Pancreas (tissue), 10 donors: ENCODE measurements around the gene GOLGA6D. TPM values are rescaled to one million over a fixed set of nuclear protein-coding genes. Genes with fewer than 3 reads are reported as not detected.
"Not testable (repeated sequence)": the region's sequence is repeated elsewhere in the genome, so short reads cannot be mapped to it uniquely, and the experiment has no call there.

Source experiments
- ATAC-seq, 4 donors: fragments of 200-7000 bp; cut with Tn5 transposase; one replicate each; pipeline versions ENCODE4 v1.8.0 to v1.9.1; 2020; ENCODE audit warnings: mild to moderate bottlenecking in 4 of 4, moderate library complexity in 4 of 4
- DNase-seq, 6 donors: peaks; one replicate each; pipeline ENCODE4 v3.0.0-alpha.2; 2020
- FAIRE-seq: peaks from 2 replicates; lab custom pipeline; 2012; peaks lifted over from hg19 to GRCh38; lab: Jason Lieb, UNC
- H3K27ac ChIP-seq, 4 donors: fragments of 200-600 bp; sonication (generic); 1 replicate in 3 of 4; 2 replicates in 1 of 4; pipeline versions ENCODE4 v1.5.0 to v1.8.0; 2020
- H3K27me3 ChIP-seq, 4 donors: fragments of 200-600 bp; one replicate each; pipeline ENCODE4 v1.8.0; 2021
- H3K36me3 ChIP-seq, 3 donors: fragments of 200-600 bp; sonication (generic) in 1 of 3; one replicate each; pipeline versions ENCODE4 v1.5.0 to v1.8.0; 2020 to 2021
- H3K4me1 ChIP-seq, 3 donors: fragments of 200-600 bp; one replicate each; pipeline ENCODE4 v1.8.0; 2021
- H3K4me3 ChIP-seq, 4 donors: fragments of 200-600 bp; sonication (generic) in 2 of 4; one replicate each; pipeline versions ENCODE4 v1.5.0 to v1.8.0; 2020 to 2021
- H3K9me3 ChIP-seq, 4 donors: fragments of 200-600 bp; one replicate each; pipeline ENCODE4 v1.8.0; 2021
- CTCF ChIP-seq, 4 donors: fragments of 200-600 bp; sonication (generic) in 3 of 4; IDR thresholded peaks; one replicate each; pipeline versions ENCODE4 v1.5.0 to v1.8.0; 2021; ENCODE audit warnings: antibody characterized with exemption in 4 of 4
- WGBS, 2 donors: extraction: QIAGEN DNeasy Blood & Tissue Kit; methylation state at CpG; one replicate each; pipeline ENCODE4 v1.1.7; 2013; 5-methylcytosine and 5-hydroxymethylcytosine counted together
- intact Hi-C, 3 donors: fragments of 100-400 bp; cut with DNase I; formaldehyde crosslinking; loops; one replicate each; pipeline versions ENCODE4 v1.11.1 to v1.14.2; 2022
- polyA plus RNA-seq, 2 donors: library from polyadenylated mRNA; stranded (reverse); fragments of 200-250 nt; gene quantifications; one replicate each; pipeline ENCODE4 v1.2.3, GENCODE V29; 2013
- total RNA-seq, 6 donors: library from RNA; stranded (reverse); fragmentation: NEBNext Ultra II Directional in 4 of 6; extraction: Animal tissue kit (Norgen Biotek cat#: 25700) in 4 of 6; gene quantifications; one replicate each; pipeline versions ENCODE4 v1.2.1 to v1.2.4, GENCODE V29; 2021 to 2023
- donor health status: healthy with polysubstance abuse.
- donor health status: DM: no; HTN: no; CAD: no; lungs with moderate emphysema.
- donor health status: DM: no; HTN: no; CAD: no.
- donor health status: control.
- donor health status: control.
- donor health status: Bipolar disorder and iron deficiency.
- donor health status: DM: yes; HTN: yes; CAD: no.
- donor health status: DM: no; HTN: no; CAD: no.
- donor health status: DM: no; HTN: no; CAD: no.
- donor health status: DM: yes; HTN: yes; CAD: no.

The GOLGA6D gene
- total and polyA plus RNA-seq, 8 donors: 0.08 TPM; not detected in 7

- ATAC-seq (peak in 1 of 4 donors; percentile 41), DNase-seq (peak in 5 of 6 donors; percentile 0 to 53 (median 11)), FAIRE-seq (no peak)
- Histone ChIP-seq H3K4me1 (no peaks in the 10 kb centered on the region), H3K36me3 (no peaks in the 10 kb centered on the region), H3K27me3 (no peaks in the 10 kb centered on the region), H3K4me3 (no peak overlapping the region), H3K27ac (no peak overlapping the region), H3K9me3 (no peaks in the 10 kb centered on the region)
- intact Hi-C loops: no loop called here
- no peak for TF ChIP-seq CTCF (IDR thresholded peaks at IDR 0.05)
- 73 to 78% methylated on average over 11 of the region's 11 CpGs for WGBS, 2 donors
Observed at GRCh38 chr15:75235760-75236729, 46.6 kb upstream of the GOLGA6D start.

DNA sequence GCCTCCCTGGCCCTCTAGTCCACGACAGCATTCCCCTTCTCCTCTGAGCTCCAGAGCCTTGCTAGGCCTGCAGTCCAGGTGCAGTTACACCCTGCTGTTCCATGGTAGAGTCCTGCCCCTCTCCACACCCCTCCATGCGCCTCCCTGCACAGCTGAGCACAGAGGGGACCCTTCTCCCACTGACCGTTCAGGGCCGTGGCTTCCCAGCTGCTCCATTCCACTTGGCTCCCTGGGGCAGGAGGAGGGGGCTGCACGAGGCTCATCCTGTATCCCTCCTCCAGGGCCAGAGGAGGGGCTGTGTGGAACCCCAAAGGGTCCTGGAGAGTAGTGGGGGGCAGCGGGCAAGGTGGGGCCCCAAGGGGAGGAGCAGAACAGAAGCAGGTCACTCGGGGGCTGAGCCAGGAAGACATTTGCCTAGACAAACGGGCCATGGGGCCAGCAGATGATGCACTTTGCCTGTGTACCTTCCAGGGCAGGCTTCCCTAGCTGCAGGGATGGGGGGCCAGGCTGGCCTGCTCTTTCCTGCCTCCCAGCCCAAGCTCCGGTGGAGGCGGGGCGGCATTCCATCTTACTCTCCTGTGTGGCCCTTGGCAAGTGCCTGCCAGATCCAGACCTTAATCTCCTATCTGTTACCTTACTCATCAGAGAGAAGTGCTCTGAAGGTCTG lies 45.2 kb upstream of the GOLGA6D start:
- intact Hi-C loops: no loop called here
- WGBS, 2 donors: 78 to 85% methylated on average over 10 to 11 of the region's 11 CpGs
- Histone ChIP-seq H3K9me3 (no peaks in the 10 kb centered on the region), H3K27ac (no peak overlapping the region), H3K4me3 (no peak overlapping the region), H3K36me3 (no peaks in the 10 kb centered on the region), H3K4me1 (no peaks in the 10 kb centered on the region), H3K27me3 (no peaks in the 10 kb centered on the region)
- DNase-seq (peak in 4 of 6 donors; percentile 1 to 44 (median 22)), ATAC-seq (no peak), FAIRE-seq (no peak)
- TF ChIP-seq CTCF (IDR thresholded peaks at IDR 0.05): no peak

DNA sequence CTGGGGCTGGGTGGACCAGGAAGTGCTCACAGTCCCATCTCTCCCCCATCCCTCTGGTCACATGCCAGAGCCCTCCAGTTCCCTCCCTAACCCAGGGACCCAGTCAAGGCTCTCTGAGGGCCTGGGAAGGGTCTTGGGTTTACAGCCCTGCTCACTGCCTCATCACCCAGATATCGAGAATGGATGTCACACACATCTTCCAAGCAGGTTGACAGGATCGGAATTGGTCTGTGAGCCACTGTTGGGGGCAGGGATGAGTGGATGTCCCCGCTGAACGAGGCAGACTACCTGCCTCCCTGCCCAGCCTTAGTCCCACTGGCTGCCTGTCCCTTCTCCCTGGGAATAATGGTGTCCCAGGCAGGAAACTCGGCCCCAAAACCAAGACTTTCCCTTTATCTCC lies 44.5 kb upstream of the GOLGA6D start:
- DNase-seq (peak in 2 of 6 donors; percentile 4 to 22), FAIRE-seq (no peak), ATAC-seq (no peak)
- Histone ChIP-seq H3K27me3 (no peaks in the 10 kb centered on the region), H3K4me3 (no peak overlapping the region), H3K36me3 (no peaks in the 10 kb centered on the region), H3K4me1 (no peaks in the 10 kb centered on the region), H3K9me3 (no peaks in the 10 kb centered on the region), H3K27ac (no peak overlapping the region)
- TF ChIP-seq CTCF (IDR thresholded peaks at IDR 0.05): no peak
- 84 to 85% methylated on average over 5 of the region's 5 CpGs for WGBS, 2 donors
- intact Hi-C loops: no loop called here

DNA sequence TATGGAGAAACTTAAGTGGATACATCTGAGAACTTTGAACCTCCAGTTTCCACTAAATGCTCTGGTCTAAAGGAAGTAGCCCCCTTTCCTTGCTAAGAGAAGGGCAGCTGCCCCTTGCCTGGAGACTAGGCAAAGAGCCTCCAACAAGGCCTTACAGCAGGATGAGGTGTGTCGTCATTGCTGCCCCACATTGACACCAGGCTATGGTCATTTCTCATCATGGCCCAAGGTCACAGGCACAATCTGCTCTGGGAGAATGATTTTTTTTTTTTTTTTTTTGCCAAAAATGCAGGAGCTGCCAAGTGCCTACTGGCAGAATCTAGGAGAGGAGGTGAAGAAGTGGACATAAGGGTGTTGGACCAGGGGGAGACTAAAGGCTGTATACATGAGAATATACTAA lies 36.9 kb upstream of the GOLGA6D start:
- H3K27ac ChIP-seq, H3K36me3 ChIP-seq, H3K27me3 ChIP-seq, H3K4me1 ChIP-seq, ATAC-seq, FAIRE-seq, H3K9me3 ChIP-seq, intact Hi-C loops, H3K4me3 ChIP-seq: not testable (repeated sequence)
- WGBS, 2 donors: 42 to 50% methylated on average over 1 of the region's 1 CpG
- DNase-seq: peak in 1 of 6 donors; percentile 1

GRCh38 chr15:75248991-75249390 lies 33.6 kb upstream of the GOLGA6D start:
- H3K27me3 ChIP-seq, H3K27ac ChIP-seq, H3K9me3 ChIP-seq, H3K36me3 ChIP-seq, H3K4me3 ChIP-seq, intact Hi-C loops, DNase-seq, H3K4me1 ChIP-seq, FAIRE-seq: not testable (repeated sequence)
- peak in 2 of 4 donors; percentile 32 to 49 for ATAC-seq
- WGBS, 2 donors: 19 to 26% methylated on average over 6 of the region's 6 CpGs
